Breast epithelium (tissue), 4 donors: ENCODE results near the gene DTL. TPM values are rescaled to one million over a fixed set of nuclear protein-coding genes. Genes with fewer than 3 reads are reported as not detected.

Source experiments
- DNase-seq, 2 donors: peaks; one replicate each; pipeline ENCODE4 v3.0.0-alpha.2; 2019; ENCODE audit warnings: low spot score in 2 of 2
- H3K27ac ChIP-seq, 2 donors: fragments of 200-600 bp; sonication (generic) in 1 of 2; one replicate each; pipeline ENCODE4 v1.5.1; 2016 to 2019; ENCODE audit warnings: mild to moderate bottlenecking in 1 of 2
- H3K27me3 ChIP-seq, 2 donors: fragments of 200-600 bp; sonication (generic) in 1 of 2; one replicate each; pipeline versions ENCODE4 v1.5.1 to v1.6.0; 2017 to 2019; ENCODE audit warnings: control low read depth in 1 of 2, mild to moderate bottlenecking in 1 of 2
- H3K36me3 ChIP-seq: fragments of 200-600 bp; one replicate; pipeline ENCODE4 v1.5.1; 2019
- H3K4me1 ChIP-seq, 2 donors: fragments of 200-600 bp; sonication (generic); one replicate each; pipeline ENCODE4 v1.5.1; 2016 to 2019; ENCODE audit warnings: control low read depth in 1 of 2
- H3K4me3 ChIP-seq, 3 donors: fragments of 200-600 bp; sonication (generic); 1 replicate in 2 of 3; 2 replicates in 1 of 3; pipeline ENCODE4 v1.5.1; 2016 to 2019; ENCODE audit warnings: mild to moderate bottlenecking in 3 of 3, moderate library complexity in 2 of 3
- H3K9me3 ChIP-seq, 2 donors: fragments of 200-600 bp; sonication (generic) in 1 of 2; one replicate each; pipeline ENCODE4 v1.5.1; 2016 to 2019; ENCODE audit warnings: control low read depth in 1 of 2
- CTCF ChIP-seq, 3 donors: fragments of 450-650 bp; IDR thresholded peaks; one replicate each; pipeline ENCODE4 v1.5.1; 2016 to 2017; ENCODE audit warnings: antibody characterized with exemption in 3 of 3, mild to moderate bottlenecking in 3 of 3, moderate library complexity in 3 of 3
- POLR2A ChIP-seq: fragments of 450-650 bp; IDR thresholded peaks from one replicate; pipeline ENCODE4 v1.6.1; 2016; ENCODE audit warnings: antibody characterized with exemption, mild to moderate bottlenecking, moderate library complexity
- POLR2AphosphoS5 ChIP-seq, 3 donors: sonication (generic); formaldehyde crosslinking; IDR thresholded peaks; one replicate each; pipeline ENCODE4 v1.6.1; 2017; ENCODE audit warnings: antibody characterized with exemption in 3 of 3
- intact Hi-C: fragments of 100-400 bp; cut with DNase I; formaldehyde crosslinking; loops from one replicate; pipeline ENCODE4 v1.15.1; 2023; ENCODE audit warnings: low total_unique reads
- total RNA-seq, 3 donors: library from RNA; depleted of rRNA; stranded (reverse); fragments of >200 nt; gene quantifications; one replicate each; pipeline ENCODE4 v1.1.0, GENCODE V29; 2016

The DTL gene
- total RNA-seq, 3 donors from 2014 or later, result 0.29 to 0.80 (median 0.66) TPM

- no peaks in the 10 kb centered on the region for H3K4me1 ChIP-seq
- no peaks in the 10 kb centered on the region for H3K9me3 ChIP-seq
- intact Hi-C loops, result no loop called here
- no peak for TF ChIP-seq POLR2A
- no peak for TF ChIP-seq CTCF (IDR thresholded peaks at IDR 0.05)
- TF ChIP-seq POLR2AphosphoS5 (IDR thresholded peaks at IDR 0.05), result no peak
- no peak overlapping the region for H3K4me3 ChIP-seq
- DNase-seq, result no peak
- no peak overlapping the region for H3K27ac ChIP-seq
- H3K27me3 ChIP-seq, result no peaks in the 10 kb centered on the region
- no peaks in the 10 kb centered on the region for H3K36me3 ChIP-seq
Observed at GRCh38 chr1:212152869-212153268, 117.3 kb downstream of the DTL start.

DNA sequence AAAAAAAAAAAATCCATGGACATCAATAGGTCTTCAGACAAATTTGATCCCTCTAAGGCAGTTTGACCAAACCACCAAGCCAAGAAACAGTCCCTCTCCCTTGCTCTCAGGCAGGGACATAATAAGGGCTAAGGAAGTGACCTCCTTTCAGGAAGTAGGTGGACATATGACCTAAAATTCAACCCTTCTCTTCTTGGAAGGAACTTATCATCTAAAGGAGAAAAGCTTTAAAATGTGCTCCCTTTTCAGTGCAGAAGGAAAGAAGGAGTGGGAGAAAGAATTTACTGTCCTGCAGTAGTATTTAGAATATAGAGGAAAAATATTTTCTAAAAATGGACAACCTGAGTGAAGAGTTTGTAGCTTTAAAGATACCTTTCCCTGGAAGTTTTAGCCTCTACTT, 118.1 kb downstream of the DTL start:
- intact Hi-C loops, result no loop called here
- Histone ChIP-seq H3K27ac (no peak overlapping the region), H3K9me3 (no peaks in the 10 kb centered on the region), H3K36me3 (no peaks in the 10 kb centered on the region), H3K4me1 (no peaks in the 10 kb centered on the region), H3K4me3 (no peak overlapping the region), H3K27me3 (no peaks in the 10 kb centered on the region)
- TF ChIP-seq CTCF (IDR thresholded peaks at IDR 0.05), result no peak
- no peak for TF ChIP-seq POLR2AphosphoS5 (IDR thresholded peaks at IDR 0.05)
- TF ChIP-seq POLR2A, result no peak
- DNase-seq, result no peak

Other genes with a start within 250 kb of the DTL start
- gene LPGAT1, start 205.0 kb upstream of the DTL start, total RNA-seq, result 10 to 100 TPM; 39.0 to 61.1 (median 43.5) TPM
- gene INTS7, start 191 bp upstream of the DTL start, total RNA-seq, result 10 to 100 TPM in 2 of 3 donors, 1 to 10 TPM in 1; 6.6 to 16.7 (median 10.8) TPM
- 10 to 100 TPM; 48.5 to 85.5 (median 57.4) TPM for gene PPP2R5A, start 249.7 kb downstream of the DTL start, total RNA-seq